Astrocyte of the spinal cord (primary cell): ENCODE measurements around the gene THBS1.

Experiments
- DNase-seq: peaks from one replicate; pipeline ENCODE4 v3.0.0; 2011; ENCODE audit warnings: low read depth, low spot score
- H3K4me3 ChIP-seq: 2 replicates; pipeline ENCODE4 v1.5.1; 2011; ENCODE audit warnings: low read depth, mild to moderate bottlenecking, low read length, moderate library complexity
- CTCF ChIP-seq: IDR thresholded peaks from 2 replicates; pipeline ENCODE4 v1.5.1; 2012; ENCODE audit warnings: low read depth, mild to moderate bottlenecking, low read length, inconsistent platforms
- in situ Hi-C: cut with HindIII; loops from 2 replicates; pipeline ENCODE4 v1.10.0; 2017; ENCODE audit warnings: low sequenced_read_pairs

The THBS1 gene

GRCh38 chr15:39564972-39565665 is 15.8 kb upstream of the THBS1 start:
- no peak overlapping the region for H3K4me3 ChIP-seq
- DNase-seq = no peak
- in situ Hi-C loops = no loop called here
- no peak for TF ChIP-seq CTCF

DNA sequence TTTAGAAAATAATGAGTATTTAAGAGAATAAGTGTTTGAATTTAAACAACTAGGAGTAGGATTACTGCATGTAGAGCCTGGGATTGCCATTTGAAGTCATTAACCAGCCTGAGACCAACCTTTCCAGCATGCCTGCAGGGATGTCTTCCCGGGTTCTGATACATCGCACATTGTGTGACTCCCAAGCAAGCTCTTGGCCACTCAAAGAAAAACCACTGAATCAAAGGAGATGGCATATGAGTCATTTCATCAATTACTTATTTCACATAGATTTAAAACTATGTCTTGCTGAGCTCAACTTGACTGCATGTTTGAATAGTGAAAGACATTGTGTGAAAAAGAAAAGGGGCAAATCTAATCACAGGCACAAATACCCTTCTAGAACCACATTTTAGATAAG is 15.0 kb upstream of the THBS1 start:
- in situ Hi-C loops = no loop called here
- DNase-seq = no peak
- TF ChIP-seq CTCF = no peak
- no peak overlapping the region for H3K4me3 ChIP-seq

GRCh38 chr15:39573287-39573686 is 7.6 kb upstream of the THBS1 start:
- in situ Hi-C loops = no loop called here
- TF ChIP-seq CTCF = no peak
- H3K4me3 ChIP-seq = no peak overlapping the region
- no peak for DNase-seq

DNA sequence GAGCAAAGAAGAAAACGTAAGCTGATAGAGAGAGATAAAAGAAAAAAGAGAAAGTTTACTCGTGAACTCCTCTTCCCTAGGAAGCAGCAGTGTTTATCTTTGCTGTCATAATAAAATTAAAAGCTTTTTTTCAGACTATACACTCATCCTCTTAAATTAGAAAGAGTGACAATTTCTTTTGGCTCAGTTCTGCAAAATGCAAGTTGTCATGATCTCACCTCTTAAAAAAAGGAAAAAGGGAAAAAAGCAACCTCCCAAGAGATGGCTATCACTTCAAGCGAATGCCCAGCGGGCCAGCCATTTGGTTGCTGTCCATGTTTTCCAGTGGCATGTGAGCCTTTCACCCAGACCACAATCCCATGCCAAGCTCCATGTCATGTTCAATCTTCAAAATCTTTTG is 7.0 kb upstream of the THBS1 start:
- no peak for TF ChIP-seq CTCF
- no peak for DNase-seq
- no peak overlapping the region for H3K4me3 ChIP-seq
- in situ Hi-C loops = no loop called here

- DNase-seq = no peak
- no peak overlapping the region for H3K4me3 ChIP-seq
- no peak for TF ChIP-seq CTCF
- in situ Hi-C loops = no loop called here
These were observed 6.5 kb upstream of the THBS1 start for GRCh38 chr15:39574427-39574826.

DNA sequence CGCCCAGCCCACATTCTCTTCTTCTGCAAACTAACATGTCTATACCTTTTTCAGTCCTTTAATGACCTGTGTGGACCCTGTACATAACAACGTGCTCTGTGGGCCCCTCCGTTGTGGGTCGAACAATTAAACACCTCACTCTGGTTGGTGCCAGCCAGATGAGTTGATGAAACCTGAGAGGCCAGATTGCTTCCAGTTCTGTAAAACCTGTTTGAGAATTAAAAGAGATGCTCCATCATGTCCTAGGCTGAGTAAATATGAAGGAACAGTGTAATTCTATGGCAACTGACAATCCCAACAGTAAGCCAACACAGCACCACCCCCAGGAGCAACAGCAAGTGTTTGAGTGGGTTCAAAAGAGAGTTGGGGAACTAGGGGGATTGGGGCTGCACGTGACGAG is 5.7 kb upstream of the THBS1 start:
- no peak for TF ChIP-seq CTCF
- no peak for DNase-seq
- in situ Hi-C loops = no loop called here
- H3K4me3 ChIP-seq = no peak overlapping the region
